Left renal pelvis (tissue), 4 donors: ENCODE measurements around the gene POU5F2. TPM values are rescaled to one million over a fixed set of nuclear protein-coding genes. Genes with fewer than 3 reads are reported as not detected.

Source experiments
- DNase-seq, 4 donors: peaks; one replicate each; pipeline ENCODE4 v3.0.0-alpha.2; 2013; ENCODE audit warnings: low read depth in 4 of 4, low spot score in 3 of 4
- polyA plus RNA-seq, 4 donors: library from polyadenylated mRNA; unstranded; fragments of 120-200 nt; gene quantifications; one replicate each; pipeline ENCODE4 v1.2.1, GENCODE V29; 2013; ENCODE audit not compliant: insufficient read length in 4 of 4

POU5F2 gene, protein sequence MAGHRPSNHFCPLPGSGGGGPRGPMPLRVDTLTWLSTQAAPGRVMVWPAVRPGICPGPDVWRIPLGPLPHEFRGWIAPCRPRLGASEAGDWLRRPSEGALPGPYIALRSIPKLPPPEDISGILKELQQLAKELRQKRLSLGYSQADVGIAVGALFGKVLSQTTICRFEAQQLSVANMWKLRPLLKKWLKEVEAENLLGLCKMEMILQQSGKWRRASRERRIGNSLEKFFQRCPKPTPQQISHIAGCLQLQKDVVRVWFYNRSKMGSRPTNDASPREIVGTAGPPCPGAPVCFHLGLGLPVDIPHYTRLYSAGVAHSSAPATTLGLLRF
- under 1 TPM; 0.01 to 0.06 (median 0.04) TPM for polyA plus RNA-seq

DNA sequence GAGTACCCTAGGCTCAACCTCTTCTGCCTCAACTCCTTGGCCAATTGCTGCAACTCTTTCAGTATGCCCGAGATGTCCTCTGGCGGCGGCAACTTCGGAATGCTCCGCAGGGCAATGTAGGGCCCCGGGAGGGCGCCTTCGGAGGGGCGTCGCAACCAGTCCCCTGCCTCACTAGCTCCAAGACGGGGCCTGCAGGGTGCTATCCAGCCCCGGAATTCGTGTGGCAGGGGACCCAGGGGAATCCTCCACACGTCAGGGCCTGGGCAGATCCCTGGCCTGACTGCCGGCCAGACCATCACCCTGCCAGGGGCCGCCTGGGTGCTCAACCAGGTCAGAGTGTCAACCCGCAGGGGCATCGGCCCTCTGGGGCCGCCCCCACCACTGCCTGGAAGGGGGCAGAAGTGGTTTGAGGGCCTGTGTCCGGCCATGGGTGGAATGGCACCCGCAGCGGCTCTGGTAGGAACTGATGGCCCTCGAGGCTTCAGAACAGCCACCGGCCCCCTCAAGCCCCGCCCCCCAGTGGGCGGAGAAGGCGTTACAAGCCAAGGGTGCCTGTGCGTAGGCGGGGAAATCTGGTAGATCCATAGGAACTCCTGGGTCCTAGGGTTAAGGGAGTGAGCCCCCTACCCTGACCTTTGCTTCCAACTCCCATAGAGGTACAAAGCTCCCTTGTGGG lies at the start of gene POU5F2:
POU5F2 (minus strand) TSS at position 465 of the 676 bp plus-strand sequence; CDS start at position 428, 37 bp downstream.
- DNase-seq = no peak

DNA sequence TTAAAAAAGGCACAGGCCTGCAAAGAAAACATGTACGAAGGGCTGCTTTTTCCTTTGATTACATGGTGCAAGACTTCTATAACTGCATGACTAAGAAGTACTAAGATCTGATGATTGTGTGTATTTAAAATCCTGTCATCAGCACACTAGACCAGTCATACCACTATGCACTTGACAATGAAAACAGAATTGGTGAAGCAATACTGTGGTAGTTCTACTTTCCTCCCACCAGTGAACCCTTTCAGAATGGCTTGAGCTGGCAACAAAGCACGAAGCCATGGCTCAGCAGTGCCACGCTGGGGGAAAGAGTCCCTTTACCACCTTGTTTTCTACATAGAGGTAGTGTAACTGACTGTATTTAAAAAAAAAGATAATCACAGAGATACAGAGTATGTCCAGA lies 49.0 kb upstream of the POU5F2 start:
- DNase-seq = no peak

DNA sequence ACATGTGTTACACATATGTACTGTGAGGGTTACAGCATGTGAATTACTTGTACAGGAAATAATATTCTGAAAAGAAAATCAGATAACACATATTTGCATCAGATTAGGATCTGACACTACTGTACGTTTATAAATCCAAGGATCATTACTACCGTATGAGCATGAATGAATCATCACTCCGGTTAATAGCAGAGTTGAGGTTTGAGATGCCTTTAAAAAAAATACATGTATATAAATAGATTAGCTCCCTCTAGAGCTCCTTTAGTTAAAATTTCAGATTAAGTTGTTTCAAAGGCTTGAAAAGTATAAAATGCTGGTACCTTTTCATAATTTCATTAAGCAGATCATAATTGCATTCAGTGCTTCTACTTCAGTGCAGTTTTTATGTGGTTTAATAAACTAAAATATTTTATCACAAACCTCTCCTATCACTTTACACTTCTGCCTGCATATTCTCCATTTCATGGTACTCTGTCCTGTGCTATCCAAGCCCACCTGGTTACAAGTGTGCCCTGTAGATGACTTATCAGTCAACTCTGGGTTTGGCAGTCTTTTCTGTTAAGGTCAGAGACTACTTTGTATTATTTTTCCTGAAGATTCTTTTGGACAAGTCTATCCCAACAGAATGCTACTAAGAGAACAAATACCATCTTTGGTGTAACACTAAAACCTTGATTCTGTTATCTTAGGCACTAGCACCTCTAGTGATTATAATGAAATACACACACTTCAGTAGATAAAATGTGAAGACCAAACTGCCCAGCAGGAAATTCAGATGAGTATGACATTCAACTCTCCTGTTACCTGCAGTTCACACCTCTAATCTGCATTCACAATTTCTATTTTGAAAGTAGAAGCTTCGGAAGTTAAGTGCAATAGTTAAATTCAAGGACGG lies 48.0 kb upstream of the POU5F2 start:
- DNase-seq = no peak

DNA sequence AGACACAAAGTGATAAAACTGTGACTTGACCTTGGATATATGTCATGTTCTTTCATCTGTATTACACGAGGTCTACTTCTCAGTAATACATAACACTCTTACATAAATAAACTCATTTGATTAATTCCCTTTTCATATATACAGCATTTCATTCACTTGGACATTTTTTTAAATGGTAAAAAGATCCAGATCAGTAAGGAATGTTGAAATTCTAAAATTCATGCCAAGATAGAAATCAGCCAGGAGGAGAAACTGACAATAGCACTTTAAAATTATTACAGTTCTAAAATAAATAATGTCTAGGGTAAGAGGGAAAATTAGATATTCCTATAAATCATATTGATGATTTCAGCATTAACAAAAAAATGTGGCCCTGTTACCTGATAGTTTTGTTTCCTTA lies 46.2 kb upstream of the POU5F2 start:
- no peak for DNase-seq

DNA sequence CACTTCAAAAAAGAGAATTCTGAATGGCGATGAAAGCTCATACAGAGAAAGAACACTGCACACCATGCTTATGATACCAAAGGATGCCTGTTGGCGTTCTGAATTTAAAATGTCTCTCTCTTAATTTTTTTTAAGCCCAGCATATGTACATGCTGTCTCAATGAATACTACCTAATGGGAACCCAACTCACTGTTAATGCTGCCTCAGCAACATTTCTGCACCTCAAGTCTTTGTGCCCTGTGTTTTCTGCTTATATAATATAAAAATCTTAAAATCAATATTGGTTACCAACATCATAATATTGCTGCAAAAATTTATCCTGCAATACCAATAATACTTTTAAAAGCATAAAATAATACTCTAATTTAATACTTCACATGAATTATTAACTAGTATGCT lies 44.1 kb upstream of the POU5F2 start:
- no peak for DNase-seq

DNA sequence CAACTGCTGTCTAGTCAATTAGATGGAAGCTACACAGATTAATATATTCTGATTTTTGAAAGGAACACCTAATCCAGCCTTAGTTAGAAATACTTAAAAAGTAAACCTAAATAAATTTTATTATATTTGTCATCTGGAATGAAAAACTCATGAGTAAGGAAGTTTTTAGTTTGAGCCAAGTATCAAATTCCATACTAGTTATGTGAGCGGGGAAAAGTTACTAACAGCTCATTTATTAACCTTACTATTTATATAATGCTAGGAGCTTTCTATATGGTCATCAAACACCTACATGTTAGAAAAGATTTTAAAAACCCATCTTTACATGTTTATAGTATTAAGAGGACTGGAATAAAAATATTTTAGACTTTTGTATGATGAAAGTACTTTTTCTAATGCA lies 41.6 kb upstream of the POU5F2 start:
- DNase-seq = no peak

DNA sequence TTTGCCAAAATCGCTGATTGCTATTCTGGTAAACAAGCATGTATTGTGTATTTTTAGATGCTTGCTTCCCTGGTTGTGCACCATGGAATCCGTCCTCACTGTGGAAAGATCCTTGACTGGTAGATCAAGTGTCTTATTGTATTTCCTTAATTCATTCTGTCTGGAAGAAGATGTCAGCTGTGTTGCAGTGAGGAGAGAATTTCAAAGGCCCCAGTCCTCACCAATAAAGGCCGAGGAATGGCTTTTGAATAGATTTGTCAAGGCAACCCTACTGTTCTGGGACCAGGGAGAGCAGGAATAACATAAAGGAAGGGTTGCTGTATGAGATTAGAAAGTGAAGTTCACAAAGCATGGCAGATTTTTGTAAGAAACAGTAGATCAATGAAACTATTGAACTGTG lies 36.2 kb upstream of the POU5F2 start:
- DNase-seq = no peak

DNA sequence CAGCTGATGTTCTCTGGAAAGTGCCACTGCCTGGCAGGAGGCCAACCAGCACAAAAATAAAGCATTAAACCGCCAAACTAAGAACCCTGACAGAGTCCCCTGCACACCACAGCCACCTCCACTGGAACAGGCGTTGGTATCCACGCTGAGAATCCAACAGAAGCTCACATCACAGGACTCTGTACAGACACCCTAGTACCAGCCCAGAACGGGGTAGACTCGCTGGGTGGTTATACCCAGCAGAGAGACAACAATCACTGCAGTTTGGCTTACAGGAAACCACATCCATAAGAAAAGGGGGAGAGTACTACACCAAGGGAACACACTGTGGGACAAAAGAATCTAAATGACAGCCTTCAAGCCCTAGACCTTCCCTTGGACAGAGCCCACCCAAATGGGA lies 15.0 kb upstream of the POU5F2 start:
- no peak for DNase-seq

DNA sequence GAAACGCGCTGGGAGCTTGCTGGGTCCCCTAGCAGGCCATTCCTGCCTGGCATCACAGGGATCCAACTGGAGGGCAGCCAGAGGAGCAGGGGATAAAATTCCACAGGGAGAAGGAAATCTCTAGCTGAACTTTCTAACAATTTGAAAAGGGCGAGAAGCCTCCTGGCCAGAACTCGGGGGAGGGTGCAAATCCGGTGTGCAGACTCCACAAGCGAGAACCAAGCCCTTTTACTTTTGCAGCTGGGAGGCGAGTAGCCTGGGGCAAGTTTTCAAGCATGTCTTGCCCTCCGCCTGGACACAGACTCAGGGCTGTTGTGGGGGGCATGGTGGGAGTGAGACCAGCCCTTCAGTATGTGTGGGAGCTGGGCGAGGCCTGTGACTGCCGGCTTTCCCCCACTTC lies 14.3 kb upstream of the POU5F2 start:
- DNase-seq = no peak

DNA sequence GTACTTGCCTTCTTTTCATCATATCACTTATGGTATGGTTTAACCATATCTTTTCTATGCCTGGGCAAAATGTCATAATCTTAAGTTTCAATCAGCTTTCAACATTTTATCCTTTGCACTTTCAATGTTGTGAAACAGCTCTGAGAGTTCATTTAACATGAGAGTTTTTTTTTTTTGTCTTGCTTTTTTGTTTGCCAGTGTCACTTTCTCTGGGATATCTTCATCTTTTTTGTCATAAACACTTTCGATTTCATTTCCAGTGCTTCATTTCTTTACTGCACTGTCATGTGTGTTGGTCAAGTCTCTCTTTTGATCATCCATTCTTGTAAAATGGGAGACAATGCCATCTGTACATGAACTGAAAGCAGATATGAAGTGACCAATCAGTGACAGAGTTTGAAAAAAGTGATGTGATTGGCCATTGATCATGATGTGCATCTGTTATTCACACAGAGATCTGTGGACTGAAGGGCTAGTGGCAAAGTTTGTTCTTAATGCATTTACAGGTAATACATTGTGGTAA lies 7.5 kb upstream of the POU5F2 start:
- no peak for DNase-seq

DNA sequence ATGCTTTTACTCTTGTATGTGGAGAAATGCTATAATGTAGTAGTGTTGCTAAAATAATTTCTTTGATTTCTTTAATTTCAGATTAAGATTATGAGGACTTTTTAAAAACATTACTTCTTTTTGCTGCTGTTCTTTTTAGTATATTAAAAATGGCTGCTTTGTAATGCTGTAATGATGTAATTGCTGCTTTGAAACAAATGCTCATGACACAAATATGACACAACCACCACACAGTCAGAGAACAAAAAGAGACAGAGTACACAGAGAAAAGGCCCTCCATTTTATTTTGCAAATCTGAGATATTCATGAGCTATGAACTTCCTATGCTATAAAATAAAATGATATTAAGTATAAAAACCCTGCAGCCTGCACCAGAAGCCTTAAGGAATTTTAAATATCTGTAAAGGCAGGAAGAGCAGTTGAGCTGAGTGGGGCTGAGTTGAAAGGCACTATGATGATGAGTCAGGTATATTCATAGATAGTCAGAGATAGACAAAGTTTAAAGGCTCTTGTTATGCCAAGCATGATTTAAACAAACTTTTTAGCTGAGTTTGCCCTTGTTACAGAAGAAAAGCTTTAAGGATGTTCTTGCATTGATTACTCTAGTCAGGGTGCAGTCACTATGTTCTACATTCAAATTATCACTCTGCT lies 5.1 kb upstream of the POU5F2 start:
- no peak for DNase-seq

DNA sequence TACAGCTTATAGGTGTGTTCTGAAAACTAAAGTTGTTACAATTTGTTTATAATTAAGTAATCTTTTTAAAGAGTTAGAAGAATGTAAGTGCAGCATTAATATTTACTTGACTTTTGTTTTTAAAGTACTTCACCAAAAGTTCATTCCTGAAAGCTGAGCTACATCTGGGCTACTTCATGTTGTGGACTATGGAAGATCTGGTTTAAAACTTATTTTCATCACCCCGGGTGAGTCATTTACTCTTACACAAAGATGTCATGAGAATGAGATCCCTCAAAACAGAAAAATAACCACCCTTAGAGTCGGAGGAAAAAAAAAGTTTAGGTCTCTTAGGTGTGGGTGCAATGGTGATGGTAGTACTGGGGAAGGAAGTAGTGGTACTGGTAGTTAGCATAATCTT lies 5.1 kb downstream of the POU5F2 start:
- no peak for DNase-seq

DNA sequence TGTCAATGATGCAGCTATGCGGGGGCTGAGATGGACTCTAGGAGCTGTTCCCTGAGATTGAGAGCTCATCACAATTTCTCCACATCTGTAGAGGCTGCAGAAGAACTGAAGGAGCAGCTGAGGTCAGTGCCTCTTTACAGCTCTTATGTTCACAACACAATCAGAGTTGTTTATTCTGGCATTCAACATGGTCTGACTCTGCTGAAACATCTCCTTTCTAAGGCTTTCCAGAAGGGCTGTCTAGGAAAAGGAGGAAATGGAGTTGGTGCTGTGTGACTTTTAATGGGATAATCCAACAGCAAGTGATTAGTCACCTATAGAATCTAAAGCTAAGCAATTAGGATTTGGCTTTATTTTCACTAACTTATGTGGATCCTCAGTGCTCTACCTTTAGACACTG lies 6.0 kb downstream of the POU5F2 start:
- no peak for DNase-seq

DNA sequence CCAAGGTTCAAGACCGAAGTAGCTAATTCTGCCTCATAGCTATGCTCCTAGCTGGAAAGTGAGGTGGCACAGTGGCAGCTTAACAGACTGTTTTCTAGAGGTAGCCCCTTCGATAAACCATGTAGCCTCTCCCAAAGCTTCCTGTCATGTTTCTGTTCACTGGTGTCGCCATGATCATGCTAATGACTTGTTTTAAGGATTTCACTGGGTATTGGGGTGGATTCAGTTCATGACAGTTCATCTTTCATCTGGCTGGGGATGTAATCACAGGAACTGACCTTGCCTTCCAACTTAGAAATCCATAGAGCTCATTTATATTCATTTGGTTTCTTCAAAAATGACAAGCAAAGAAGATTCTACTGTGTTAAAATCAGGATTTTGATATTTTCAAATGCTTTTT lies 9.4 kb downstream of the POU5F2 start:
- no peak for DNase-seq

DNA sequence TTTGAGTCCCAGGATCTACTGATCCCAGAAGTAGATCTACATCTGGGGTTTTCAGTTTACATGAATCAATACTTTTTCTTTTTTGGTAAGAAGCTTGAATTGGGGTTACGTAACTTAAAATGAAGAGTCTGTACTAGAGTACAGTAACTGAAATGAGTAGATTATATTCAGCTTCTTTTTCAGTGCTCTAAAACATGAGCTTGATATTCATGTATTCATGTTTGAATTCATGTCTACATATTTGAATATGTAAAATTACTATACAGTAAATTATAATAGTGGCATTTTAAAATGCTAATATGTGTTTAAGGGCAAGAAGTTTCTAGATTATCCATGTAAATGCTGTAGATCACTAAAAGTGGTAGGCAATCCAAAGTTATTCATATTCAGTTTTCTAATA lies 14.8 kb downstream of the POU5F2 start:
- DNase-seq = no peak

DNA sequence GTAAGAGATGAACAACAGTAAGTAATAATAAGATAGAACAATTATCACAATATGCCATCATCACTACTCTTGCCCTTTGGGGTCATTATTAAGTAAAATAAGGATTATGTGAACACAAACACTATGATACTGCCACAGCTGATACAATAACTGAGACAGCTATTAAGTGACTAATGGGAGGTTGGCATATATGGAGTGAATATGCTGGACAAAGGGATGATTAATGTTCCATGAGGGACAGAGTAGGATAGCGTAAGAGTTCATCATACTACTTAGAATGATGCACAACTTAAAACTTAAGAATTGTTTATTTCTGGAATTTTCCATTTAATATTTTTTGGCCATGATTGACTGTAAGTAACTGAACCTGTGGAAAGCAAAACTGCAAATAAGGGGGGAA lies 16.6 kb downstream of the POU5F2 start:
- DNase-seq = no peak

DNA sequence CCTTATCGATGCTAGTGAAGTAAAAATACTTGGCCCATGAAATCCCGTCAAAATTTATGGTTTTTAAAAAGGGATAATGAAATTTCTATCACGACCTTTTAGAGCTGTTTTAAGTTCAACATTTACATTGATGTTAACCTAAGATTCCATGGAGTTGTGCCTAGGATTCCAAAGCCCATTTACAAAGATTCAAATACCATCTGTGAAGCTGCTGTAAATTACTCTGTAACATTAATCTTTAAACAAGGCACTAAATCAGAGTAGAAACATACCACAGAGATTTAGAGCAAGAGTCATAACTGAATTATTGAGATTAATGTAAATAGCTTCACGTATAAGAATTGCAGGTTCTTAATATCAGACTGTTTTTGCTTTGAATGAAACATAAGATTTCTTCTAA lies 17.7 kb downstream of the POU5F2 start:
- DNase-seq = no peak

DNA sequence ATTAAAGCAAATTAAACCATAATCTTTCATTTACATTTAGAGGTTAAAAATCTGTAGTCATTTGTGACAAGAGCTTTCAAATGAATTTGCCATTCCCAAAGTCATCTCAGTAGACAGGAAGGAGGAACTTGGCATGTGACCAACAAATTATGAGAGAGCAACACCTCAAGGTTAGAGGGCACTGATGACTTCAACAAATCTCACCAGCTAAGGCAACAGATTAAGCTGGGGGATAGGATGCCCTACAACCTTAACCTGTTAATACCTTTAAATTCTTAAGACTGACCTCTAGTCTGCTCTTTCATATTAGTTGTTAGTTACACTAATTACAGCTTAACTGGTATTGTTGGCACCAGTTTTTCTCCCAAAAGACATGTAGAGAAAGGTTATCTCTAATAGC lies 18.4 kb downstream of the POU5F2 start:
- no peak for DNase-seq

DNA sequence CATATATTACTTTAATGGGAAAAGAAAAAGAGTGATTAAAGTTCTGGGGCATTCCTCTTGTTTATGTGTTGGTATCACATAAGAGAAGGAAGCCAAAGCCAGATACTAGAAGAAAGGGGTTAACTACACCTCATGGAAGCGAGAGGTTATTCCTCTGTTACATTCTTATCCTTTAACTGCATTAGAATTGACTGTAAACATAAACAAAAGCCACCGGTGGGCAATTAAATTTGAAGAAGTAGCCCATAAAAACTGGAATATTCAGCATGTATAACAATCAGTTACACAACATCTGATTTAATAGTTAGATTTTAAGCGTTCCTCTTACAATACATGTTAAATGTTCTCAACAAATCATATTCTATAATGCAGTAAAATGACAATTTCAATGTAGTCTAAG lies 18.8 kb downstream of the POU5F2 start:
- DNase-seq = no peak

DNA sequence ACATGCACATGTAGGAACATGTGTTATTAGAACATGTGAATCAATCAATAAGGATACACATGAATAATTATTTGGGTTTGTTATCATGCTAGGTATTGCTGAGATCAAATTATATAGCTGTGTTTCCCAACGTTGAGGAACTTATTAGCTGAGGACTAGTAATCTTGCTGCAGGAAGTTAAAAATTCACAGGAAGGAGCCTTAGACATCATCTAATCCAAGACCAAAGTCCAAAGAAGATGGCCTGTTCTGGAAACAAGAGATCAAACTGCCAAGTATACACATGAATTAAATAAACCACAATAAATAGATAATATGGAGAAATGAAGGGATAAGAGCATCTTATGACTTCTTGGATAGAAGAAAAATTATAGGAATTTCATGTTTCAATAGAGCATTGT lies 19.9 kb downstream of the POU5F2 start:
- DNase-seq = no peak

DNA sequence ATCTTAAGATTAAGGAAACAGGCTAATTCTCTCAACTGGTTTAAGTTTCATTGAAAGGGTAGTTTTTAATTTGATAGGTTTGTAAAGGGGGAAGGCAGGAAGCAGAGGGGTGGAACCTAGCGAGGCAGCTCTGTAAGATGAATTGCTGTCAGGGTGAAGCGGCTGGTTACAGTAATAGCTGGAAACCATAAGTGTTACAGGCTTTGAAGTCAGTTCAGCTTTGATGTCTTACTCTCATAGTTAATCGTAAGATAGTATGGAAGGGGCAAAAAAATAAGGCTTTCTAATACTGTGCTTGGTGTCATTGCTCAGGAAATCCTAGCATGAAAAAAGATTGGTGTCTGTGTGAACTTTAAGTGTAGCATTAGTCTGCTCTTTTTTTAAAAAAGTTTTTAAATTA lies 20.3 kb downstream of the POU5F2 start:
- DNase-seq = no peak
